Hepatocyte (in vitro differentiated cells): ENCODE results near the gene MTHFD1L. TPM values are rescaled to one million over a fixed set of nuclear protein-coding genes. Genes with fewer than 3 reads are reported as not detected.

ENCODE experiments used
- DNase-seq: peaks from one replicate; pipeline ENCODE4 v3.0.0-alpha.2; 2016; ENCODE audit warnings: low spot score
- H2AFZ ChIP-seq: fragments of 200-600 bp; sonication (generic); 2 replicates; pipeline ENCODE4 v1.6.0; 2016; ENCODE audit warnings: antibody characterized with exemption, mild to moderate bottlenecking
- H3K27ac ChIP-seq: fragments of 200-600 bp; sonication (generic); 2 replicates; pipeline ENCODE4 v1.5.1; 2016; ENCODE audit warnings: mild to moderate bottlenecking
- H3K27me3 ChIP-seq: fragments of 200-600 bp; sonication (generic); 2 replicates; pipeline ENCODE4 v1.6.1; 2016
- H3K36me3 ChIP-seq: fragments of 200-600 bp; sonication (generic); replicated peaks from 2 replicates; pipeline ENCODE4 v1.5.1; 2016; ENCODE audit warnings: low read depth; ENCODE audit not compliant: insufficient read depth
- H3K4me1 ChIP-seq: fragments of 200-600 bp; sonication (generic); 2 replicates; pipeline ENCODE4 v1.5.1; 2016; ENCODE audit warnings: mild to moderate bottlenecking, moderate library complexity; ENCODE audit not compliant: insufficient read depth
- H3K4me2 ChIP-seq: fragments of 200-600 bp; sonication (generic); 2 replicates; pipeline ENCODE4 v1.6.0; 2016
- H3K4me3 ChIP-seq: fragments of 200-600 bp; sonication (generic); 2 replicates; pipeline ENCODE4 v1.5.1; 2016; ENCODE audit warnings: mild to moderate bottlenecking
- H3K79me2 ChIP-seq: fragments of 200-600 bp; sonication (generic); 2 replicates; pipeline ENCODE4 v1.6.0; 2017; ENCODE audit warnings: mild to moderate bottlenecking
- H3K9me2 ChIP-seq: fragments of 200-600 bp; sonication (generic); replicated peaks from 2 replicates; pipeline ENCODE4 v1.6.0; 2017; ENCODE audit warnings: mild to moderate bottlenecking; ENCODE audit not compliant: insufficient read depth
- H3K9me3 ChIP-seq: fragments of 200-600 bp; sonication (generic); 2 replicates; pipeline ENCODE4 v1.5.1; 2016; ENCODE audit warnings: low read depth, mild to moderate bottlenecking
- H4K20me1 ChIP-seq: fragments of 200-600 bp; sonication (generic); 2 replicates; pipeline ENCODE4 v1.6.0; 2016; ENCODE audit warnings: mild to moderate bottlenecking; ENCODE audit not compliant: insufficient read depth, poor library complexity, severe bottlenecking
- CTCF ChIP-seq: fragments of 200-600 bp; sonication (generic); IDR thresholded peaks from 2 replicates; pipeline ENCODE4 v1.5.1; 2016; ENCODE audit warnings: antibody characterized with exemption, mild to moderate bottlenecking; ENCODE audit not compliant: poor library complexity
- EZH2 ChIP-seq: fragments of 200-600 bp; sonication (generic); IDR thresholded peaks from 2 replicates; pipeline ENCODE4 v1.6.1; 2016; ENCODE audit warnings: antibody characterized with exemption, mild to moderate bottlenecking, borderline replicate concordance
- EZH2phosphoT487 ChIP-seq: fragments of 200-600 bp; sonication (generic); IDR thresholded peaks from one replicate; pipeline ENCODE4 v1.6.1; 2018; ENCODE audit warnings: antibody characterized with exemption, mild to moderate bottlenecking, low read depth, moderate library complexity; ENCODE audit not compliant: unreplicated experiment, severe bottlenecking
- WGBS: methylation state at CpG from one replicate; pipeline ENCODE4 v1.1.6; 2016; ENCODE audit warnings: low lambda C conversion rate; ENCODE audit errors: missing lambda C conversion rate; 5-methylcytosine and 5-hydroxymethylcytosine counted together
- polyA plus RNA-seq: library from polyadenylated mRNA; unstranded; fragments of >200 nt; fragmentation: Nextera tagmentation; extraction: Ambion mirVana; gene quantifications from 2 replicates; pipeline ENCODE4 v1.2.1, GENCODE V29; 2016
- total RNA-seq: library from RNA; depleted of rRNA; stranded (reverse); fragments of >200 nt; gene quantifications from 2 replicates; pipeline ENCODE4 v1.2.3, GENCODE V29; 2014

Gene MTHFD1L
- total and polyA plus RNA-seq, 2 experiments from 2014 or later: 28.4 to 30.8 TPM

GRCh38 chr6:150999576-150999975, 134.1 kb downstream of the MTHFD1L start:
- TF ChIP-seq CTCF (no peak), EZH2 (no peak), EZH2phosphoT487 (no peak)
- no peak overlapping the region for H3K4me2 ChIP-seq

DNA sequence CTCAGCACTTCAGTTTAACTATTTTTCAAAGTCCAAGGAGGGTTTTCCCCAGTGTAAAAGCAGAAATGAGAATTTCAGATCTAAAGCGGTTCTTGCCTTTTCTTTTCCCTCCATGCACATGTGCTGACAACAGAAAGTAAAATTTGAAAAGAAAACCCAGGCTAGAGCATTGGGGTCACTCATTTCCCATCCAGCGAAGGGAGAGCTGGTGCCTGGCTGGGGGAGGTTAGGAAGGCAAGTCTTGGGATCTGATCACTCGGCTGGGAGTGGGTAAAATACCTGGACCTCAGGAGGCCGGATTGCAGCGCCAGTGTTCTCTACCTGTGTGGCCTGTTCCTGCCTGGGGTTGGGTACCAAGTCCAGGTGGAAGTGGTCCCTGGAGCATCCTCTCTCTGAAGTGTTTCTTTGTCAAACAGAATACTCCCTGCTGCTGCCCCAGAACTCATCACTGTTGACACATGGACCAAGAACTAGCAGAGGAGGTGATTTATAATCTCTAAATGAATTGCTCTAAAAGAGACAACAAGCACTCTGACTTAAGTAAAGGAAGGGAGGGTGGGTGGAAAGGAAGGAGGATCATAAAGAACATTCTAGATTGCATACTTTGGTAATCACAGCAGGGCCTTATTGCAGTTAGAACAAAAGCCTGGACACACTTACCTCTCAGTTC, 136.0 kb downstream of the MTHFD1L start:
- Histone ChIP-seq H3K27me3 (no peaks in the 10 kb centered on the region), H3K79me2 (no peaks in the 10 kb centered on the region), H3K9me3 (no peaks in the 10 kb centered on the region), H3K36me3 (no peaks in the 10 kb centered on the region), H3K9me2 (no peaks in the 10 kb centered on the region), H3K4me2 (no peak overlapping the region), H4K20me1 (no peaks in the 10 kb centered on the region), H3K4me1 (peaks cover 4% of the 10 kb centered on the region), H3K4me3 (no peak overlapping the region), H3K27ac (no peak overlapping the region), H2AFZ (no peak overlapping the region)
- no peak for DNase-seq
- WGBS: 94% methylated on average over 5 of the region's 5 CpGs
- TF ChIP-seq EZH2phosphoT487 (no peak), EZH2 (no peak), CTCF (no peak)

More at GRCh38 chr6:150999576-150999975, 134.1 kb downstream of the MTHFD1L start:
- Histone ChIP-seq H3K27me3 (no peaks in the 10 kb centered on the region), H4K20me1 (no peaks in the 10 kb centered on the region), H3K36me3 (no peaks in the 10 kb centered on the region), H3K9me2 (no peaks in the 10 kb centered on the region), H2AFZ (no peak overlapping the region), H3K4me3 (no peak overlapping the region), H3K4me1 (no peaks in the 10 kb centered on the region), H3K79me2 (no peaks in the 10 kb centered on the region), H3K27ac (no peak overlapping the region), H3K9me3 (no peaks in the 10 kb centered on the region)
- 83% methylated on average over 6 of the region's 6 CpGs for WGBS
- no peak for DNase-seq

DNA sequence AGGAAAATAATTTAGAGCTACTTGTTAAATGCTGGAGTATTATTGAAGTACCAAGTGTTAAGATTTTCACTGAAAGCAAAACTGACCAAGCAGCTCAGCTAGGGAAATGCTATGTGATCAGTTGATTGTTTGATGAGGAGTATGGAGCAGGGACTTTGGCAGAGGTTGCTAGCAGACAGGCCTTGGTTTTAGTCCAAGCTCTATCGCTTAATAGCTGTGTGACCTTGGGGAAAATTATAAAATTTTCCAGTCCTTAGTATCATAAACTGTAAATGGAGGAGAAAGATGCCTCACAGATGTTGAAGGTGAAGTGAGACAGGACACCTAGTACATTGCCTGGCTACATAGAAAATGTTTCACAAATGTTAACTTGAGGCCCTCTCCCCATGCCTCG, 136.6 kb downstream of the MTHFD1L start:
- WGBS: 89% methylated on average over 2 of the region's 2 CpGs

More for the DNA sequence above, 136.6 kb downstream of the MTHFD1L start:
- H3K9me3 ChIP-seq: no peaks in the 10 kb centered on the region
- H3K4me3 ChIP-seq: no peak overlapping the region
- no peaks in the 10 kb centered on the region for H4K20me1 ChIP-seq
- no peaks in the 10 kb centered on the region for H3K79me2 ChIP-seq
- TF ChIP-seq CTCF: no peak
- H3K4me2 ChIP-seq: no peak overlapping the region
- H3K36me3 ChIP-seq: no peaks in the 10 kb centered on the region
- no peak overlapping the region for H2AFZ ChIP-seq
- peaks cover 4% of the 10 kb centered on the region for H3K4me1 ChIP-seq
- no peaks in the 10 kb centered on the region for H3K27me3 ChIP-seq
- no peak overlapping the region for H3K27ac ChIP-seq
- no peak for DNase-seq
- H3K9me2 ChIP-seq: no peaks in the 10 kb centered on the region
